Measurements from ENCODE around the gene ADGRE3.
"Not testable (repeated sequence)": the region's sequence is repeated elsewhere in the genome, so short reads cannot be mapped to it uniquely, and the experiment has no call there.

ADGRE3 gene

GRCh38 chr19:14599548-14600147, 75.0 kb downstream of the ADGRE3 start:
- DNase-seq (ENCODE audit: low read depth, low spot score), result no peak

DNA sequence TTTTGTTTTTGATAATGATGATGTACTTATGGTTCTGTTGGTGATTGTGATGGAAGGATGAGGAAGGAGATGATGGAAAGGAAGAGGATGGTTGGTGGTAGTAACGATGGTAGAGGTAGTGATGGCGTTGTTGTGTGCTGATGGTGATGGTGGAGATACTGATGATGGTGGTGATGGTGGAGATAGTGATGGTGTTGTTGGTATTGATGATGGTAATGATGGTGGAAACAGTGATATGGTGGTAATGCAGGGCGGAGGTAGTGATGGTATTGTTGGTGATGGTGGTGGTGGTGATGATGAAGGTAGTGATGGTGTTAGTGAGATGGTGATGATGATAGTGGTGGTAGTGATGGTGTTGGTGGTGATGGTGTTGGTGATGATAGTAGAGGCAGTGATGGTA, 79.1 kb downstream of the ADGRE3 start:
- no peak for DNase-seq (ENCODE audit: low read depth, low spot score)

GRCh38 chr19:14589433-14589832, 85.2 kb downstream of the ADGRE3 start:
- not testable (repeated sequence) for DNase-seq (ENCODE audit: low read depth, low spot score)

DNA sequence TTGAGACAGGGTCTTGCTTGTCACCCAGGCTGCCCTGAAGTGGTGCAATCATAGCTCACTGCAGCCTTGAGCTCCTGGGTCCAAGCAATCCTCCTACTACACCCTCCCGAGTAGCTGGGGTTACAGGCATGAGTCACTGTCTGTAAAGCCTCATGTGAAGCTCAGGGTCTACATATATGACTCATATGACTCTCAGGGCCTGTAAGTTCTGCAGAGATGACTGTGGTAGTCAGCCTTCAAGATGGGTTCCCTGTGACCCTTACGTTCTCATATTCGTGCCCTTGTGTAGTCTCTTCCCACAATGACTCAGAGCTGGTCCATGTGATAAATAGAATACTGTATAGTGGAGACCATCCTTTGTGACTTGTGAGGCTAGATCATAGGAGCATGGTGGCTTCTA, 89.5 kb downstream of the ADGRE3 start:
- DNase-seq (ENCODE audit: low read depth, low spot score), result not testable (repeated sequence)

GRCh38 chr19:14584372-14584771, 90.3 kb downstream of the ADGRE3 start:
- DNase-seq (ENCODE audit: low read depth, low spot score), result not testable (repeated sequence)

- no peak for DNase-seq (ENCODE audit: low read depth, low spot score)
These were observed 91.7 kb downstream of the ADGRE3 start, which contains the start of gene CLEC17A for GRCh38 chr19:14582894-14583340. Gene CLEC17A (plus strand): TSS chr19:14583084. CDS start chr19:14583161, 77 bp downstream.

GRCh38 chr19:14580623-14581237, 93.9 kb downstream of the ADGRE3 start:
- DNase-seq (ENCODE audit: low read depth, low spot score), result no peak

DNA sequence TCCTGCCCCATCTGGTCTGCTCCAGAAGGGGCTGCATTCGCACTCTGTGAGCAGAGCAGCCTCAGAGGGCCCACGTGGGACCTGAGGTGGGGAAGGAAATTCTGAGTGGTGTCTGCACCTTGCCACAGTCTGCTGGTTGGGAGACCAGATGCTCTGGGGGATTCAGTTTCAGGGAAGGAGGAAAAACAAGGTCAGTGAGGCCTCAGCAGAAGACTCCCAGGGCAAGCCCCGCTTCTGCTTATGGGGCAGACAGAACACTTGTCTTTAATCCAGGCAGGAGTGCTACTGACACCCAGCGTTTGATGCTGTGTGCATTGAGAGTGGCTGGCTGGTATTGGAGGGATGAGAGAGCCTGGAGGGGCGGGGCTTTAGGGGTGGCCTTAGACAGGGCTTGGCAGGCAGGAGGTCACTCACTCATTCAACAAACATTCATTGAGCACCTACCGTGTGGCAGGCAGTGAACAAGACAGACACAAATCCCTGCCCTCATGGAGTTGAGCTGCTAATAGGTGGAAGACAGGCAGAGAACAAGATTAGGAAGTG, 96.7 kb downstream of the ADGRE3 start:
- DNase-seq (ENCODE audit: low read depth, low spot score), result no peak

GRCh38 chr19:14577264-14577663, 97.4 kb downstream of the ADGRE3 start:
- no peak for DNase-seq (ENCODE audit: low read depth, low spot score)

GRCh38 chr19:14576363-14576762, 98.3 kb downstream of the ADGRE3 start:
- DNase-seq (ENCODE audit: low read depth, low spot score), result no peak

GRCh38 chr19:14575428-14575980, 99.1 kb downstream of the ADGRE3 start:
- no peak for DNase-seq (ENCODE audit: low read depth, low spot score)

GRCh38 chr19:14571695-14572490, 102.8 kb downstream of the ADGRE3 start, which contains the start of gene NDUFB7:
Gene NDUFB7 (minus strand): TSS chr19:14572066. CDS start chr19:14572000, 66 bp downstream.
- peak; percentile 65 for DNase-seq (ENCODE audit: low read depth, low spot score)

DNA sequence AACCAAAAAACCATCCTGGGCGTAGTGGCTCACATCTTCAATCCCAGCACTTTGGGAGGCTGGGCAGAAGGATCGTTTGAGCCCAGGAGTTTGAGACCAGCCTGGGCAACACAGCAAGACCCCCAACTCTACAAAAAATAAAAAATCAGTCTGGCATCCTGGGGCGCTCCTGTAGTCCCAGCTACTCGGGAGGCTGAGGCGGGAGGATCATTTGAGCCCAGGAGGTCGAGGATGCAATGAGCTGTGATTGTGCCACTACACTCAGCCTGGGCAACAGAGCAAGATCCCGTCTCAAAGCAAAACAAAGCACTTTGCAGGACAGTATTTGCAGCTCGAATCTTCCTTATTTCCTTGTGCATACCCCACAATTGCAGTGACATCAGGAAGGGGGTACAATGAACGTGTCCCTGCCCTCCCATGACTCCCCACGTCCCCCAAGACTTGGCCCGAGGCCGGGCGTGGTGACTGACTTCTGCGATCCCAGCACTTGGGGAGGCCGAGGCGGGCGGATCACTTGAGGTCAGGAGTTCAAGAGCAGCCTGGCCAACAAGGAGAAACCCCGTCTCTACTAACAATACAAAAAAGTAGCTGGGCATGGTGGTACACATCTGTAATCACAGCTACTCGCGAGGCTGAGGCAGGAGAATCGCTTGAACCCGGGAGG, 103.6 kb downstream of the ADGRE3 start:
- no peak for DNase-seq (ENCODE audit: low read depth, low spot score)
